Neuronal stem cell (in vitro differentiated cells): ENCODE results near the gene THADA.
A peak's percentile ranks its signal among the peaks of the same experiment; 100 is the strongest.

Source experiments
- DNase-seq: peaks from one replicate; pipeline ENCODE4 v3.0.0-alpha.2; 2013; ENCODE audit warnings: low spot score
- H2AFZ ChIP-seq: one replicate; pipeline ENCODE4 v1.6.1; 2013; ENCODE audit warnings: mild to moderate bottlenecking, low read length, inconsistent platforms
- H2AK5ac ChIP-seq: 2 replicates; pipeline ENCODE4 v1.6.1; 2013; ENCODE audit warnings: low read depth, mild to moderate bottlenecking, inconsistent platforms, low read length, moderate library complexity, mixed read lengths
- H2BK120ac ChIP-seq: 2 replicates; pipeline ENCODE4 v1.6.1; 2013; ENCODE audit warnings: low read depth, mild to moderate bottlenecking, inconsistent platforms, low read length, moderate library complexity, mixed read lengths
- H2BK12ac ChIP-seq: one replicate; pipeline ENCODE4 v1.6.1; 2013; ENCODE audit warnings: low read length, inconsistent platforms
- H2BK15ac ChIP-seq: 2 replicates; pipeline ENCODE4 v1.6.1; 2013; ENCODE audit warnings: mild to moderate bottlenecking, low read length, inconsistent platforms, mixed read lengths
- H2BK5ac ChIP-seq: one replicate; pipeline ENCODE4 v1.6.1; 2013; ENCODE audit warnings: inconsistent platforms, mild to moderate bottlenecking, low read length, moderate library complexity
- H3K14ac ChIP-seq: one replicate; pipeline ENCODE4 v1.6.1; 2013; ENCODE audit warnings: low read length, inconsistent platforms
- H3K18ac ChIP-seq: 2 replicates; pipeline ENCODE4 v1.6.1; 2013; ENCODE audit warnings: low read length, inconsistent platforms
- H3K23ac ChIP-seq: 2 replicates; pipeline ENCODE4 v1.6.1; 2013; ENCODE audit warnings: low read depth, mild to moderate bottlenecking, mixed read lengths, low read length, inconsistent platforms; ENCODE audit not compliant: poor library complexity
- H3K27ac ChIP-seq: replicated peaks from 3 replicates; pipeline ENCODE4 v1.5.1; 2013; ENCODE audit warnings: low read length, inconsistent platforms
- H3K27me3 ChIP-seq, 3 experiments: 2 replicates each; pipeline ENCODE4 v1.6.1; 2013; ENCODE audit warnings: low read length in 3 of 3, mild to moderate bottlenecking in 2 of 3, inconsistent platforms in 1 of 3, low read depth in 1 of 3, mixed read lengths in 1 of 3, moderate library complexity in 1 of 3; ENCODE audit not compliant: control insufficient read depth in 3 of 3, insufficient read depth in 3 of 3
- H3K36me3 ChIP-seq, 2 donors: replicated peaks in 1 of 2; 2 replicates each; pipeline ENCODE4 v1.6.1; 2013; ENCODE audit warnings: low read length in 2 of 2; ENCODE audit not compliant: control insufficient read depth in 2 of 2, insufficient read depth in 2 of 2
- H3K4ac ChIP-seq: 2 replicates; pipeline ENCODE4 v1.6.1; 2013; ENCODE audit warnings: inconsistent platforms, mild to moderate bottlenecking, low read length, moderate library complexity
- H3K4me1 ChIP-seq, 2 donors: 1 replicate in 1 of 2; 2 replicates in 1 of 2; pipeline ENCODE4 v1.6.1; 2013; ENCODE audit warnings: low read length in 2 of 2, low read depth in 1 of 2; ENCODE audit not compliant: control insufficient read depth in 2 of 2, insufficient read depth in 1 of 2
- H3K4me2 ChIP-seq: one replicate; pipeline ENCODE4 v1.6.1; 2013; ENCODE audit warnings: mild to moderate bottlenecking, low read length, inconsistent platforms; ENCODE audit not compliant: insufficient read depth, poor library complexity, severe bottlenecking
- H3K4me3 ChIP-seq, 2 donors: 2 replicates each; pipeline ENCODE4 v1.5.1; 2013; ENCODE audit warnings: low read length in 2 of 2, mild to moderate bottlenecking in 2 of 2, inconsistent platforms in 1 of 2, moderate library complexity in 1 of 2
- H3K79me1 ChIP-seq: one replicate; pipeline ENCODE4 v1.6.1; 2013; ENCODE audit warnings: low read depth, mild to moderate bottlenecking, inconsistent platforms, low read length, moderate library complexity
- H3K9ac ChIP-seq: one replicate; pipeline ENCODE4 v1.6.1; 2013; ENCODE audit warnings: mild to moderate bottlenecking, low read depth, low read length, inconsistent platforms; ENCODE audit not compliant: poor library complexity
- H3K9me3 ChIP-seq, 2 donors: replicated peaks in 1 of 2; 2 replicates each; pipeline versions ENCODE3 to v1.6.1; 2013; ENCODE audit warnings: low read length in 2 of 2, mild to moderate bottlenecking in 2 of 2, inconsistent platforms in 1 of 2, low read depth in 1 of 2, mixed read lengths in 1 of 2, moderate library complexity in 1 of 2; ENCODE audit not compliant: control insufficient read depth in 2 of 2, insufficient read depth in 1 of 2
- H4K8ac ChIP-seq: one replicate; pipeline ENCODE4 v1.6.1; 2013; ENCODE audit warnings: low read depth, mild to moderate bottlenecking, inconsistent platforms, low read length, moderate library complexity
- H4K91ac ChIP-seq: one replicate; pipeline ENCODE4 v1.6.1; 2013; ENCODE audit warnings: low read length, low read depth, mild to moderate bottlenecking, inconsistent platforms; ENCODE audit not compliant: poor library complexity
- WGBS, 2 donors: extraction: QIAGEN DNeasy Blood & Tissue Kit; methylation state at CpG; one replicate each; pipeline ENCODE4 v1.1.7; 2013; ENCODE audit warnings: missing lambda C conversion rate in 2 of 2, mixed read lengths in 1 of 2; ENCODE audit not compliant: insufficient read length in 2 of 2, insufficient replicate concordance in 1 of 2; ENCODE audit errors: extremely low coverage in 2 of 2; 5-methylcytosine and 5-hydroxymethylcytosine counted together

THADA gene

GRCh38 chr2:43193652-43194120, 402.2 kb downstream of the THADA start:
- Histone ChIP-seq H3K36me3 (no peaks in the 10 kb centered on the region), H3K9me3 (no peaks in the 10 kb centered on the region), H2BK12ac (peak overlapping the region; percentile 11), H3K9ac (no peak overlapping the region), H4K91ac (no peak overlapping the region), H4K8ac (no peak overlapping the region), H2BK5ac (no peak overlapping the region), H3K79me1 (no peaks in the 10 kb centered on the region), H3K23ac (peak overlapping the region; percentile 35), H3K18ac (no peak overlapping the region), H3K27me3 (no peaks in the 10 kb centered on the region), H3K4me1 (peaks cover 8 to 11% of the 10 kb centered on the region in 2 donors), H2AK5ac (peak overlapping the region; percentile 86), H2AFZ (no peak overlapping the region), H2BK120ac (no peak overlapping the region), H3K4me3 (no peak overlapping the region), H3K4me2 (no peak overlapping the region), H3K4ac (no peak overlapping the region), H3K27ac (no peak overlapping the region), H2BK15ac (no peak overlapping the region), H3K14ac (no peak overlapping the region)
- WGBS, 2 donors = no CpG with 5 or more reads among the region's 4 CpGs
- DNase-seq = no peak

- H2BK15ac ChIP-seq = no peak overlapping the region
- peak overlapping the region in 1 of 2 donors; percentile 30 for H3K4me3 ChIP-seq
- H3K27me3 ChIP-seq = no peaks in the 10 kb centered on the region
- no peaks in the 10 kb centered on the region for H3K79me1 ChIP-seq
- peak overlapping the region; percentile 35 for H3K23ac ChIP-seq
- no peak overlapping the region for H3K14ac ChIP-seq
- peak overlapping the region; percentile 46 for H3K18ac ChIP-seq
- peak overlapping the region; percentile 53 for H3K4ac ChIP-seq
- no peak overlapping the region for H3K27ac ChIP-seq
- no peak for DNase-seq
- H2AK5ac ChIP-seq = peak overlapping the region; percentile 86
- H2BK120ac ChIP-seq = no peak overlapping the region
- no peak overlapping the region for H3K9ac ChIP-seq
- peaks cover 8 to 11% of the 10 kb centered on the region in 2 donors for H3K4me1 ChIP-seq
- H3K4me2 ChIP-seq = no peak overlapping the region
- no peak overlapping the region for H2BK5ac ChIP-seq
- H3K36me3 ChIP-seq = no peaks in the 10 kb centered on the region
- WGBS, 2 donors = no CpG with 5 or more reads among the region's 12 CpGs
- H2BK12ac ChIP-seq = peak overlapping the region; percentile 11
- no peaks in the 10 kb centered on the region for H3K9me3 ChIP-seq
- no peak overlapping the region for H2AFZ ChIP-seq
- H4K91ac ChIP-seq = peak overlapping the region; percentile 17
- H4K8ac ChIP-seq = peak overlapping the region; percentile 58
Measured at GRCh38 chr2:43192744-43193651, 402.8 kb downstream of the THADA start.

GRCh38 chr2:43191947-43192516, 403.8 kb downstream of the THADA start:
- Histone ChIP-seq H3K4me1 (peaks cover 2 to 5% of the 10 kb centered on the region in 2 donors), H3K27me3 (no peaks in the 10 kb centered on the region), H2AK5ac (peak overlapping the region; percentile 30), H3K14ac (no peak overlapping the region), H3K4me2 (no peak overlapping the region), H3K18ac (peak overlapping the region; percentile 3), H2AFZ (no peak overlapping the region), H3K27ac (no peak overlapping the region), H3K9ac (no peak overlapping the region), H3K9me3 (no peaks in the 10 kb centered on the region), H3K4me3 (no peak overlapping the region), H3K36me3 (no peaks in the 10 kb centered on the region), H3K23ac (no peak overlapping the region), H4K91ac (no peak overlapping the region), H2BK5ac (no peak overlapping the region), H3K79me1 (no peaks in the 10 kb centered on the region), H2BK120ac (no peak overlapping the region), H2BK12ac (no peak overlapping the region), H4K8ac (no peak overlapping the region), H2BK15ac (no peak overlapping the region), H3K4ac (no peak overlapping the region)
- WGBS, 2 donors = no CpG with 5 or more reads among the region's 3 CpGs
- no peak for DNase-seq
